Renal cortical epithelial cell (primary cell): ENCODE results near the gene USH1C. TPM values are rescaled to one million over a fixed set of nuclear protein-coding genes. Genes with fewer than 3 reads are reported as not detected.

Source experiments
- DNase-seq: peaks from one replicate; pipeline ENCODE4 v3.0.0-alpha.2; 2011; ENCODE audit warnings: low read depth
- total RNA-seq: library from RNA; depleted of rRNA; stranded (reverse); fragments of >200 nt; gene quantifications from 2 replicates; pipeline ENCODE4 v1.2.3, GENCODE V29; 2014

USH1C gene
- total RNA-seq, 1 donor from 2014 or later, result 3.2 TPM

- DNase-seq, result no peak
These were observed 25.8 kb upstream of the USH1C start for GRCh38 chr11:17570034-17570433.

- no peak for DNase-seq
These were observed 24.7 kb upstream of the USH1C start for GRCh38 chr11:17568944-17569343.

- DNase-seq, result no peak
These were observed 20.4 kb upstream of the USH1C start for GRCh38 chr11:17564687-17565042.

- DNase-seq, result no peak
These were observed 19.9 kb upstream of the USH1C start for GRCh38 chr11:17563961-17564686.

GRCh38 chr11:17563231-17563646 is 19.0 kb upstream of the USH1C start:
- peak; percentile 22 for DNase-seq

- DNase-seq, result no peak
These were observed 17.3 kb upstream of the USH1C start for GRCh38 chr11:17561526-17561925.

- no peak for DNase-seq
These were observed 16.8 kb upstream of the USH1C start for GRCh38 chr11:17561111-17561415.

GRCh38 chr11:17560281-17561110 is 16.3 kb upstream of the USH1C start:
- DNase-seq, result no peak

GRCh38 chr11:17559341-17560087 is 15.3 kb upstream of the USH1C start:
- DNase-seq, result no peak

- no peak for DNase-seq
These were observed 14.7 kb upstream of the USH1C start for GRCh38 chr11:17558916-17559315.

- DNase-seq, result no peak
These were observed 14.0 kb upstream of the USH1C start for GRCh38 chr11:17558025-17558780.

GRCh38 chr11:17556999-17557398 is 12.8 kb upstream of the USH1C start:
- no peak for DNase-seq

- no peak for DNase-seq
These were observed 10.3 kb upstream of the USH1C start for GRCh38 chr11:17554487-17554886.

GRCh38 chr11:17553249-17553546 is 9.0 kb upstream of the USH1C start:
- no peak for DNase-seq

GRCh38 chr11:17552392-17553248 is 8.4 kb upstream of the USH1C start:
- no peak for DNase-seq

GRCh38 chr11:17552041-17552355 is 7.8 kb upstream of the USH1C start:
- DNase-seq, result no peak

GRCh38 chr11:17551347-17552040 is 7.3 kb upstream of the USH1C start:
- DNase-seq, result no peak

GRCh38 chr11:17550450-17551346 is 6.5 kb upstream of the USH1C start:
- no peak for DNase-seq

- DNase-seq, result no peak
These were observed 4.2 kb upstream of the USH1C start for GRCh38 chr11:17548444-17548843.

GRCh38 chr11:17547932-17548331 is 3.7 kb upstream of the USH1C start:
- DNase-seq, result no peak
